D721Med (cell line): ENCODE results near the gene ATP10B.
"Not testable (repeated sequence)": the region's sequence is repeated elsewhere in the genome, so short reads cannot be mapped to it uniquely, and the experiment has no call there.

Source experiments
- DNase-seq: peaks from one replicate; pipeline ENCODE4 v3.0.0; 2011; ENCODE audit warnings: low spot score; ENCODE audit not compliant: insufficient read length
- FAIRE-seq: peaks from 2 replicates; lab custom pipeline; 2011; peaks lifted over from hg19 to GRCh38; lab: Jason Lieb, UNC
- CTCF ChIP-seq: IDR thresholded peaks from 2 replicates; pipeline ENCODE4 v1.5.1; 2012; ENCODE audit warnings: mild to moderate bottlenecking, control low read depth; ENCODE audit not compliant: insufficient read depth; ENCODE audit errors: missing control alignments

ATP10B gene

GRCh38 chr5:160837211-160837610 is 14.8 kb downstream of the ATP10B start:
- no peak for TF ChIP-seq CTCF
- FAIRE-seq (no peak), DNase-seq (no peak)

- no peak for DNase-seq
- no peak for FAIRE-seq
- no peak for TF ChIP-seq CTCF
Measured at GRCh38 chr5:160835818-160836528, 16.0 kb downstream of the ATP10B start.

GRCh38 chr5:160835376-160835775 is 16.6 kb downstream of the ATP10B start:
- DNase-seq (no peak), FAIRE-seq (no peak)
- TF ChIP-seq CTCF, result no peak

GRCh38 chr5:160833806-160834205 is 18.2 kb downstream of the ATP10B start:
- TF ChIP-seq CTCF, result no peak
- no peak for FAIRE-seq

GRCh38 chr5:160831801-160832200 is 20.2 kb downstream of the ATP10B start:
- TF ChIP-seq CTCF, result no peak
- FAIRE-seq, result no peak
- DNase-seq, result no peak

More at GRCh38 chr5:160833806-160834205, 18.2 kb downstream of the ATP10B start:
- no peak for DNase-seq

- FAIRE-seq, result no peak
- DNase-seq, result no peak
Measured at GRCh38 chr5:160824301-160825001, 27.6 kb downstream of the ATP10B start.

GRCh38 chr5:160812996-160813395 is 39.0 kb downstream of the ATP10B start:
- not testable (repeated sequence) for DNase-seq, FAIRE-seq

More at GRCh38 chr5:160824301-160825001, 27.6 kb downstream of the ATP10B start:
- TF ChIP-seq CTCF, result no peak
